Caki2 (cell line): ENCODE measurements around the gene ARL14EPL. TPM values are rescaled to one million over a fixed set of nuclear protein-coding genes. Genes with fewer than 3 reads are reported as not detected.

Experiments
- DNase-seq: peaks from one replicate; pipeline ENCODE4 v3.0.0-alpha.2; 2015; ENCODE audit warnings: low read depth
- in situ Hi-C: cut with HindIII; loops from 2 replicates; pipeline ENCODE4 v1.10.0; 2016; ENCODE audit warnings: low sequenced_read_pairs, low pct_unique_long_range_greater_than_20kb, mixed read lengths
- total RNA-seq: library from RNA; depleted of rRNA; stranded (reverse); fragments of >200 nt; shearing (Covaris generic); gene quantifications from 2 replicates; pipeline ENCODE4 v1.2.3, GENCODE V29; 2014; ENCODE audit warnings: low replicate concordance; rRNA removed

The ARL14EPL gene
- total RNA-seq = 0.34 TPM in 1 of 2 replicates, not detected in the other

- in situ Hi-C loops = no loop called here
- DNase-seq = peak; percentile 78
These were observed at the start of gene ARL14EPL for GRCh38 chr5:116032094-116032517. TSS of gene ARL14EPL (plus strand) at chr5:116032472. CDS start at chr5:116051466, 18,994 bp downstream.

- in situ Hi-C loops = no loop called here
- no peak for DNase-seq
These were observed 48.8 kb upstream of the ARL14EPL start for GRCh38 chr5:115983519-115983918.

GRCh38 chr5:115985802-115986757 lies 46.2 kb upstream of the ARL14EPL start:
- DNase-seq = no peak
- in situ Hi-C loops = no loop called here

DNA sequence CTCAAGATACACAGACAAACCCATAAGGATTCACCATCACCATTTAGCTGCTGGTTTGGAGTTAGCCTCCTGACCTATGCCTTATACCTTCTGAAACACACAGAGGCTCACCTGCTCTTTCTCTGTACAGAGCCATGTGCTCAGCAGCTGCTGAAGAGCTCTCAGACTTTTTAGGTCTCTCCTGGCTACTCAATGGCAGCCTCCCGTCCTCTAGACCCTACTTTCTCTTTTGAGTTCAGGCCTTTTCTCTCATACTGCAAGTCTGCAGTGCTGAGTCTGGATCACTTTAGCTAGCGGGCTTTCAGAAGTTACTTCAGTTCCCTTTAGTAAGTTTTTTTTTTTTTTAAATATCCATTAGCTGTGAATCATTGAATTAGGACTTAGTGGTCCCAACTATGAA lies 44.3 kb upstream of the ARL14EPL start:
- DNase-seq = no peak
- in situ Hi-C loops = no loop called here

- no peak for DNase-seq
- in situ Hi-C loops = no loop called here
These were observed 39.4 kb upstream of the ARL14EPL start for GRCh38 chr5:115992848-115993350.

GRCh38 chr5:115995351-115995750 lies 36.9 kb upstream of the ARL14EPL start:
- in situ Hi-C loops = no loop called here
- DNase-seq = no peak

- no peak for DNase-seq
- in situ Hi-C loops = no loop called here
These were observed 30.0 kb upstream of the ARL14EPL start for GRCh38 chr5:116002116-116002906.

DNA sequence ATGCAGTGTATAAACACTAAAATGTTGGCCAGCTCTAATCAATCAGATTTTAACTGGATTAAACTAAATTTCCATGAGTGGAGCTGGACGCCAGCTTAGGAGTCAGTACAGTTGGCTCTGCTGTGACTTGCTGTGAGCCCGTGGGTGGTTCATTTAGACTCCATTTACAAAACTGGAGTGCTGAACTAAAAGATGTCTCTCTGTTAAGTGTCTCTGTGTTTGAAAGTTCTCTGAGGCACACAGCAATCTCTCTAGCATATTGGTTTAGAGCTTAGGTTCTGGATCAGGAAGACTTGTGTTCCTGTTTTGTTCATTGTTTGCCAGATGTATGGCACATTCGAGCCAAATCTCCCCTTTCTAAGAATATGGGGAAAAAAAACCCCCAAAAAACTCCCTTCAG lies 28.0 kb upstream of the ARL14EPL start:
- no peak for DNase-seq
- in situ Hi-C loops = no loop called here

DNA sequence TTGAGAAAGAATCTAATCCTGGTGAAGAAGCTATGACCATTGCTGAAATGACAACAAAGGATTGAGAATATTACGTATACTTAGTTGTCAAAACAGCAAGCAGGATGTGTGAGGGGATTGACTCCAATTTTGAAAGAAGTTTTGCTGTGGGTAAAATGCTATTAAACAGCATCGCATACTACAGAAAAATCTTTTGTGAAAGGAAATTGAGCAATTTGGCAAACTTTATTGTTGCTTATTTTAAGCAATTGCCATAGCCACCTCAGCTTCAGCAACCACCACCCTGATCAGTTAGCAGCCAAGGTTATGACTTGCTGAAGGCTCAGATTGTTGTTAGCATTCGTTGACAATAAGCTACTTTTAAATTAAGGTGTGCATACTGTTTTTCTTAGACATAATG lies 22.5 kb upstream of the ARL14EPL start:
- in situ Hi-C loops = no loop called here
- no peak for DNase-seq

GRCh38 chr5:116011046-116011445 lies 21.2 kb upstream of the ARL14EPL start:
- DNase-seq = no peak
- in situ Hi-C loops = no loop called here

DNA sequence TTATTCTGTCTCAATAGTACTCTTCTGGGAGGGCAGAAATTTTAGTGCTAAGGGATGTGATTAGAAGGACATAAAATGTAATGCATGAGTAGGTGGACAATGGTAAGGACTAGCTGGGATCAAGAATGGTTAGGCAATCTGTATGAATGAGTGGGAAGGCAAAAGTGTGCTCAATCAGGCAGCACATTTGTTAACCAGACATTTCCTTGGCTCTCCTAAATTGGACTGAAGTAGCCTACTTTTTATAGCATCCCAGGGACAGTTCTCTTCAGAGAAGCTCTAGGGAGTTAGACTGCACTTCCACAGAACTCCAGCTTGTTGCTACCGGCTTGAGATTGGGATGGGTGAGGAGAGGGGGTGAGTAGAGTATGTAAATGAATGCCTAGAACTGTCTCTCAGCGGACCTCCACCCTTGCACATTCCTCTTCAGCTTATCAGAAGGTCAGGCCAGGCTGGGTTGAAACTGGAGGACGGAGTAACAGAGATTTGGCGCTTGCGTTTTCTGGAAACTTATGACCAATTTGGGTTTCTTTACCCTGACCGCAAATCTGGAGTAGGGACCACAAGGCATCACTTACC lies 19.0 kb upstream of the ARL14EPL start:
- DNase-seq = no peak
- in situ Hi-C loops = no loop called here

- in situ Hi-C loops = no loop called here
- no peak for DNase-seq
These were observed 18.3 kb upstream of the ARL14EPL start for GRCh38 chr5:116013936-116014335.

DNA sequence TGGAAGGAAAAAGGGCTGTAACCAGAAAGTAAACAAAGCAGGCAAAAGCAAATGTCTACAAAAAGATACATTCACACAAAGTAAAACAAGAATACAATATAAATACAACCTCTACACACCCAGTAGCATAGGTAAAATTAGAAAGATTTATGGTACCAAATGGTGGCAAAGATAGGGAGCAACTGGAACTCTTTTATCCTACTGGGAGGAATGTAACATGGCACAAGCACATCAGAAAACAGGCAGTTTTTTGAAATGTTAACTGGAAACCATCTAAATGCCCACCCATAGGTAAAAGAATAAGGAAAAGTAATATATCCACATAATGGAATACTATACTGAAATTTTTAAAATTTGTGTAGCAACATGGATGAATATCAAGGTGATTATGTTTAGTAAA lies 8.7 kb upstream of the ARL14EPL start:
- no peak for DNase-seq
- in situ Hi-C loops = no loop called here

GRCh38 chr5:116025866-116026265 lies 6.4 kb upstream of the ARL14EPL start:
- DNase-seq = no peak
- in situ Hi-C loops = no loop called here

DNA sequence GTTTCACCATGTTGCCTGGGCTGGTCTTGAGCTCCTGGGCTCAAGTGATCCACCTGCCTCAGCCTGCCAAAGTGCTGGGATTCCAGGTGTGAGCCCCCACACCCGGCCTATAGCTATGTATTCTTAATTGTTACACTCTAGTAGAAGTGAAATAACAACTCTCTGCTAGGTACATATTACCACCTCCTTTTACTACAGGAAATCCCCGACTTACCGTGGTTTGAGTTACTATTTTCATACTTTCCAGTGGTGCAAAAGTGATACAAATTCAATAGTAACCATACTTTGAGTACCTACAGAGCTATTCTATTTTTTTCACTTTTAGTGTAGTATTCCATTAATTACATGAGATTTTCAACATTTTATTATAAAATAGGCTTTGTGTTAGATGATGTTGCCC lies 719 bp downstream of the ARL14EPL start:
- in situ Hi-C loops = no loop called here
- no peak for DNase-seq

DNA sequence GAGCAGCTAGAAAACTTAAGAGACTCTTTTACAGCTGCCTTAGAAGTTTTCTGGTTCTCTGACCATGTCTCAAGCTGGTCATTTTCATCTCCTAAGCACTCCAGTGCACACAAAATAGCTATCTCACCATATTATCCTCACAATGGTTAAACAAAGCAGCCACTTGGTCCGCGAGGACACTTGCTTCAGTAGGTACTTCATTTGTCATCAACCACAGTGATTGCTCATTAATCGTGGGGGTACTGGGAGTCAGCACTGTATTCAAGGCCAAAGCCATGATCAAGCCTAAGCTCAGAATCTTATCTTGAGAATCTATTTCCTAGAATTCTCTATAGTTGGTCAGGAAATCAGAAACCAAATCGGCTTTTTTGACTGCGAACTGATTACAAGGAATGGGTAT lies 2.9 kb downstream of the ARL14EPL start:
- DNase-seq = peak; percentile 44
- in situ Hi-C loops = no loop called here

DNA sequence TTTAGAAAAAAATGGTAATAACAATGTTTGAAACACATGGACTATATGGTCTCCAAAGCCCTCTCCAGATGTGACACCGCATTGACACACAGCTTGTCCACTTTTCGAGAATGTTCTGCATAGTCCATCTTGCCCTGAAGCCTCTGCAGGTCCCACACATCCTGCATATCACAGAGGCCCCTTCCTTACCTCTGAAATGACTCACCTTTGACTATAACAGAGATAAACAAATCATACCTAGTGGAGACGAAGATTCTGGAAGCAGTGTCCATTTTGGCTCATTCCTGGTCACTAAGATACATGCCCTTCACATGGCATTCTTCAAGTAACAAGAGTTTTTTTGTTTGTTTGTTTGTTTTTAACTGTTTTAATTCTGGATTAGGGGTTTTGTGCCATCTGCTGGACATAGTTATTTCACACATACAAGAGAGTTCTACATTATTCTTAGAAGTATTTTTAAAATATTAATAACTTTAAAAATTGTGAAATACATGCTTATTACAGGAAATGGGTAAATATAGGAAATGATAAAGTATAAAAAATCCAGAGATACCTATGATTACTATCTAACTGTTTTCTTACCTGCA lies 5.1 kb downstream of the ARL14EPL start:
- in situ Hi-C loops = no loop called here
- DNase-seq = no peak

DNA sequence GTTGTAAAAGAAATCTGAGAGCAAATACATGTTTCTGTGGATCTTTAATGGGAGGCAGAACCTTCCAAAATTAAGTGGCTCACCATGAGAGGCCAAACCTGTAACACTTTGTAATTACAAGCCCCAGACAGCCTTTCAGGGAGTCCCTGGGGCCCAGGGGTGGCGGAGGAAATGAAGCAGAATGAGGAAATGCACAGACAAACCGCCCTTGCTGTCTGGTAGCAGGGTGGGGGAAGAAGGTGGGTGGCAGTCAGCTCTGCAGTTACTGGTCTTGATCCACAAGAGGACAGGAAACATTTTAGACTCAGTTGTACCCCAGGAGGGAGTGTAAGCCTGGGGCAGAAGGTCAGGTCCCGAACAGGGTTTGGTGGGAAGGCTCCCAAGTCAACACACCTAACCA lies 6.5 kb downstream of the ARL14EPL start:
- in situ Hi-C loops = no loop called here
- no peak for DNase-seq
